Liver (tissue), 9 donors: Measurements from ENCODE around the gene SUMO1. TPM values are rescaled to one million over a fixed set of nuclear protein-coding genes. Genes with fewer than 3 reads are reported as not detected.
"Not testable (repeated sequence)": the region's sequence is repeated elsewhere in the genome, so short reads cannot be mapped to it uniquely, and the experiment has no call there.

ENCODE experiments used
- DNase-seq: peaks from one replicate; pipeline ENCODE4 v3.0.0-alpha.2; 2017; ENCODE audit warnings: low spot score
- H3K27ac ChIP-seq, 2 donors: one replicate each; pipeline ENCODE4 v1.7.0; 2013; ENCODE audit warnings: inconsistent platforms in 2 of 2, low read length in 2 of 2, control low read depth in 1 of 2, low read depth in 1 of 2, mild to moderate bottlenecking in 1 of 2
- H3K27me3 ChIP-seq, 4 donors: one replicate each; pipeline versions ENCODE4 v1.6.1 to v1.7.0; 2013; ENCODE audit warnings: low read length in 3 of 4, inconsistent platforms in 1 of 4, mild to moderate bottlenecking in 1 of 4, moderate library complexity in 1 of 4; ENCODE audit not compliant: control insufficient read depth in 4 of 4, insufficient read depth in 4 of 4
- H3K36me3 ChIP-seq, 4 donors: one replicate each; pipeline versions ENCODE4 v1.6.1 to v1.7.0; 2013; ENCODE audit warnings: low read length in 3 of 4, mild to moderate bottlenecking in 3 of 4, low read depth in 1 of 4, moderate library complexity in 1 of 4; ENCODE audit not compliant: control insufficient read depth in 4 of 4, insufficient read depth in 3 of 4
- H3K4me1 ChIP-seq, 4 donors: one replicate each; pipeline versions ENCODE4 v1.6.1 to v1.7.0; 2013; ENCODE audit warnings: low read length in 3 of 4, mild to moderate bottlenecking in 3 of 4, moderate library complexity in 1 of 4; ENCODE audit not compliant: control insufficient read depth in 4 of 4, insufficient read depth in 4 of 4
- H3K4me3 ChIP-seq, 3 donors: one replicate each; pipeline versions ENCODE4 v1.6.1 to v1.7.0; 2013; ENCODE audit warnings: low read length in 3 of 3, control low read depth in 1 of 3, low read depth in 1 of 3, mild to moderate bottlenecking in 1 of 3
- H3K9ac ChIP-seq, 2 donors: one replicate each; pipeline ENCODE4 v1.7.0; 2013; ENCODE audit warnings: low read length in 2 of 2, mild to moderate bottlenecking in 2 of 2, moderate library complexity in 2 of 2, control low read depth in 1 of 2, low read depth in 1 of 2
- H3K9me3 ChIP-seq, 4 donors: one replicate each; pipeline versions ENCODE4 v1.6.1 to v1.7.0; 2013; ENCODE audit warnings: low read length in 3 of 4; ENCODE audit not compliant: control insufficient read depth in 4 of 4
- ATF3 ChIP-seq: IDR thresholded peaks from 2 replicates; pipeline ENCODE4 v1.6.1; 2016; ENCODE audit warnings: antibody characterized with exemption
- CTCF ChIP-seq: fragments of 150-350 bp; IDR thresholded peaks from 2 replicates; pipeline ENCODE4 v1.5.1; 2017; ENCODE audit warnings: improper control_type of control experiment, low read depth, low read length; ENCODE audit not compliant: missing input control
- EGR1 ChIP-seq, 2 donors: IDR thresholded peaks; 2 replicates each; pipeline ENCODE4 v1.6.1; 2016 to 2018; ENCODE audit warnings: antibody characterized with exemption in 2 of 2, low read depth in 2 of 2
- FOXA1 ChIP-seq: IDR thresholded peaks from 2 replicates; pipeline ENCODE4 v1.6.1; 2016; ENCODE audit warnings: antibody characterized with exemption
- FOXA2 ChIP-seq: IDR thresholded peaks from 2 replicates; pipeline ENCODE4 v1.6.1; 2016; ENCODE audit warnings: antibody characterized with exemption
- GABPA ChIP-seq, 2 donors: IDR thresholded peaks in 1 of 2; conservative IDR thresholded peaks in 1 of 2; 2 replicates each; pipeline ENCODE4 v1.6.1; 2016; ENCODE audit warnings: antibody characterized with exemption in 2 of 2, mild to moderate bottlenecking in 1 of 2, moderate library complexity in 1 of 2
- HNF4A ChIP-seq, 2 donors: conservative IDR thresholded peaks; 2 replicates each; pipeline ENCODE4 v1.6.1; 2016; ENCODE audit warnings: antibody characterized with exemption in 2 of 2, mild to moderate bottlenecking in 2 of 2
- HNF4G ChIP-seq: IDR thresholded peaks from 2 replicates; pipeline ENCODE4 v1.6.1; 2016; ENCODE audit warnings: antibody characterized with exemption
- MAX ChIP-seq: IDR thresholded peaks from 2 replicates; pipeline ENCODE4 v1.6.1; 2016; ENCODE audit warnings: antibody characterized with exemption
- NR2F2 ChIP-seq: IDR thresholded peaks from 2 replicates; pipeline ENCODE4 v1.6.1; 2016; ENCODE audit warnings: antibody characterized with exemption
- RAD21 ChIP-seq, 2 donors: IDR thresholded peaks; 2 replicates each; pipeline ENCODE4 v1.6.1; 2016; ENCODE audit warnings: antibody characterized with exemption in 2 of 2, mild to moderate bottlenecking in 2 of 2
- REST ChIP-seq: IDR thresholded peaks from 2 replicates; pipeline ENCODE4 v1.6.1; 2016; ENCODE audit warnings: antibody characterized with exemption, mild to moderate bottlenecking
- RXRA ChIP-seq, 2 donors: IDR thresholded peaks; 2 replicates each; pipeline ENCODE4 v1.6.1; 2017 to 2018; ENCODE audit warnings: antibody characterized with exemption in 2 of 2, mild to moderate bottlenecking in 1 of 2
- SP1 ChIP-seq: IDR thresholded peaks from 2 replicates; pipeline ENCODE4 v1.6.1; 2018; ENCODE audit warnings: antibody characterized with exemption, mild to moderate bottlenecking
- TAF1 ChIP-seq: conservative IDR thresholded peaks from 2 replicates; pipeline ENCODE4 v1.6.1; 2016; ENCODE audit warnings: antibody characterized with exemption, mild to moderate bottlenecking
- YY1 ChIP-seq: IDR thresholded peaks from 2 replicates; pipeline ENCODE4 v1.6.1; 2016; ENCODE audit warnings: antibody characterized with exemption, mild to moderate bottlenecking
- ZBTB33 ChIP-seq: IDR thresholded peaks from 2 replicates; pipeline ENCODE4 v1.6.1; 2016; ENCODE audit warnings: antibody characterized with exemption
- WGBS: extraction: QIAGEN DNeasy Blood & Tissue Kit; methylation state at CpG from one replicate; pipeline ENCODE4 v1.1.7; 2013; 5-methylcytosine and 5-hydroxymethylcytosine counted together
- polyA plus RNA-seq, 2 donors: library from polyadenylated mRNA; stranded (reverse) in 1 of 2; unstranded in 1 of 2; fragments of 200-250 nt in 1 of 2; fragments of >200 nt in 1 of 2; fragmentation: Nextera tagmentation in 1 of 2; extraction: Ambion mirVana in 1 of 2; gene quantifications; one replicate each; pipeline versions ENCODE4 v1.2.1 to v1.2.3, GENCODE V29; 2013 to 2015
- total RNA-seq, 2 donors: library from RNA; depleted of rRNA; stranded (reverse); fragments of >200 nt; gene quantifications; one replicate each; pipeline ENCODE4 v1.2.3, GENCODE V29; 2014
- donor health status: healthy.
- donor health status: healthy.
- donor health status: healthy.
- donor health status: healthy.
- donor health status: healthy.

SUMO1 gene
- total and polyA plus RNA-seq, 4 donors = 42.7 to 139 (median 51.4) TPM

- Histone ChIP-seq H3K9ac (no peak overlapping the region), H3K36me3 (no peaks in the 10 kb centered on the region), H3K27ac (no peak overlapping the region), H3K9me3 (no peaks in the 10 kb centered on the region), H3K4me3 (no peak overlapping the region), H3K27me3 (no peaks in the 10 kb centered on the region), H3K4me1 (no peaks in the 10 kb centered on the region)
- WGBS = 91% methylated on average over 5 of the region's 5 CpGs
- no peak for DNase-seq
- TF ChIP-seq RXRA (IDR thresholded peaks at IDR 0.05) (no peak), REST (no peak), FOXA2 (no peak), NR2F2 (no peak), SP1 (no peak), MAX (no peak), CTCF (no peak), FOXA1 (no peak), RAD21 (IDR thresholded peaks at IDR 0.05) (no peak)
Observed at GRCh38 chr2:202251494-202251893, 13.1 kb upstream of the SUMO1 start.

GRCh38 chr2:202249521-202250253 is 11.3 kb upstream of the SUMO1 start:
- no peak for TF ChIP-seq EGR1 (IDR thresholded peaks at IDR 0.05; ENCODE audit: low read depth in 2 of 2)
- no peak for TF ChIP-seq FOXA2
- TF ChIP-seq ATF3 = no peak
- TF ChIP-seq HNF4G = no peak
- no peak for TF ChIP-seq TAF1
- TF ChIP-seq CTCF = no peak
- TF ChIP-seq HNF4A (conservative IDR thresholded peaks at IDR 0.05) = no peak
- TF ChIP-seq GABPA (IDR thresholded peaks at IDR 0.05 in 1 of 2, conservative IDR thresholded peaks at IDR 0.05 in 1 of 2) = no peak
- no peak for TF ChIP-seq NR2F2
- no peak for TF ChIP-seq YY1
- TF ChIP-seq FOXA1 = no peak
- no peak for TF ChIP-seq ZBTB33
- TF ChIP-seq MAX = no peak
- DNase-seq = no peak
- Histone ChIP-seq H3K4me1 (no peaks in the 10 kb centered on the region), H3K9me3 (no peaks in the 10 kb centered on the region), H3K9ac (no peak overlapping the region), H3K27ac (no peak overlapping the region), H3K27me3 (no peaks in the 10 kb centered on the region), H3K36me3 (no peaks in the 10 kb centered on the region), H3K4me3 (no peak overlapping the region)
- 71% methylated on average over 10 of the region's 10 CpGs for WGBS

GRCh38 chr2:202247710-202248109 is 9.3 kb upstream of the SUMO1 start:
- not testable (repeated sequence) for H3K27me3 ChIP-seq, H3K4me1 ChIP-seq, H3K9me3 ChIP-seq, H3K9ac ChIP-seq, DNase-seq, H3K36me3 ChIP-seq, H3K4me3 ChIP-seq, H3K27ac ChIP-seq
- 95% methylated on average over 5 of the region's 5 CpGs for WGBS
